Aorta (tissue), 5 donors: Measurements from ENCODE around the gene ALG9. TPM values are rescaled to one million over a fixed set of nuclear protein-coding genes. Genes with fewer than 3 reads are reported as not detected.
A peak's percentile ranks its signal among the peaks of the same experiment; 100 is the strongest.

Source experiments
- ATAC-seq: fragments of 200-7000 bp; cut with Tn5 transposase; one replicate; pipeline ENCODE4 v1.9.1; 2022; ENCODE audit warnings: moderate library complexity; ENCODE audit not compliant: low FRiP score
- DNase-seq, 2 donors: peaks; one replicate each; pipeline ENCODE4 v3.0.0-alpha.2; 2020
- H3K27ac ChIP-seq, 2 donors: one replicate each; pipeline ENCODE4 v1.5.1; 2013; ENCODE audit warnings: low read length in 2 of 2, mild to moderate bottlenecking in 2 of 2, moderate library complexity in 2 of 2, control low read depth in 1 of 2, inconsistent platforms in 1 of 2, low read depth in 1 of 2
- H3K27me3 ChIP-seq, 2 donors: one replicate each; pipeline ENCODE4 v1.6.1; 2013; ENCODE audit warnings: control low read depth in 1 of 2, low read length in 1 of 2, mild to moderate bottlenecking in 1 of 2, moderate library complexity in 1 of 2; ENCODE audit not compliant: insufficient read depth in 2 of 2, control insufficient read depth in 1 of 2
- H3K36me3 ChIP-seq, 2 donors: one replicate each; pipeline ENCODE4 v1.6.1; 2013; ENCODE audit warnings: control low read depth in 1 of 2, low read length in 1 of 2, mild to moderate bottlenecking in 1 of 2; ENCODE audit not compliant: insufficient read depth in 2 of 2, control insufficient read depth in 1 of 2
- H3K4me1 ChIP-seq, 2 donors: one replicate each; pipeline ENCODE4 v1.6.1; 2013; ENCODE audit warnings: low read length in 2 of 2, control low read depth in 1 of 2, mild to moderate bottlenecking in 1 of 2, moderate library complexity in 1 of 2; ENCODE audit not compliant: insufficient read depth in 2 of 2, control insufficient read depth in 1 of 2
- H3K4me3 ChIP-seq, 2 donors: one replicate each; pipeline ENCODE4 v1.5.1; 2013; ENCODE audit warnings: low read length in 2 of 2, control low read depth in 1 of 2, mild to moderate bottlenecking in 1 of 2
- H3K9me3 ChIP-seq: one replicate; pipeline ENCODE4 v1.6.1; 2013; ENCODE audit warnings: mild to moderate bottlenecking, low read length; ENCODE audit not compliant: control insufficient read depth
- WGBS, 2 donors: extraction: QIAGEN DNeasy Blood & Tissue Kit; methylation state at CpG; one replicate each; pipeline ENCODE4 v1.1.7; 2013; 5-methylcytosine and 5-hydroxymethylcytosine counted together
- intact Hi-C, 2 donors: fragments of 100-400 bp; cut with DNase I; formaldehyde crosslinking; loops; one replicate each; pipeline versions ENCODE4 v1.14.2 to v1.15.0; 2022
- polyA plus RNA-seq, 2 donors: library from polyadenylated mRNA; stranded (reverse); fragments of 200-250 nt; gene quantifications; one replicate each; pipeline ENCODE4 v1.2.3, GENCODE V29; 2013
- total RNA-seq, 2 donors: library from RNA; stranded (reverse); fragmentation: NEBNext Ultra II Directional; extraction: Animal tissue kit (Norgen Biotek cat#: 25700); gene quantifications; one replicate each; pipeline ENCODE4 v1.2.1, GENCODE V29; 2021
- donor health status: healthy with polysubstance abuse.
- donor health status: Bipolar disorder and iron deficiency.
- donor health status: DM: no; HTN: no; CAD: no.
- donor health status: DM: no; HTN: no; CAD: no.
- donor health status: DM: yes; HTN: yes; CAD: no.

ALG9 gene
- total and polyA plus RNA-seq, 4 donors = 6.4 to 31.0 (median 26.4) TPM

GRCh38 chr11:111808063-111808588, 63.3 kb downstream of the ALG9 start:
- Histone ChIP-seq H3K27me3 (no peaks in the 10 kb centered on the region), H3K36me3 (peaks cover 6 to 10% of the 10 kb centered on the region in 2 donors)
- 95 to 97% methylated on average over 2 of the region's 2 CpGs for WGBS, 2 donors

GRCh38 chr11:111807076-111807475, 64.3 kb downstream of the ALG9 start:
- intact Hi-C loops = no loop called here
- H3K36me3 ChIP-seq = peaks cover 6 to 10% of the 10 kb centered on the region in 2 donors
- H3K27ac ChIP-seq = no peak overlapping the region

More at GRCh38 chr11:111808063-111808588, 63.3 kb downstream of the ALG9 start:
- Histone ChIP-seq H3K4me3 (no peak overlapping the region), H3K4me1 (no peaks in the 10 kb centered on the region), H3K9me3 (no peaks in the 10 kb centered on the region), H3K27ac (no peak overlapping the region)
- DNase-seq (no peak), ATAC-seq (no peak)
- intact Hi-C loops = no loop called here

GRCh38 chr11:111801135-111801534, 70.2 kb downstream of the ALG9 start:
- no peak for DNase-seq
- H3K36me3 ChIP-seq = peaks cover 2 to 8% of the 10 kb centered on the region in 2 donors
- WGBS, 2 donors = 63 to 76% methylated on average over 2 of the region's 2 CpGs
- intact Hi-C loops = no loop called here
- no peaks in the 10 kb centered on the region for H3K9me3 ChIP-seq
- ATAC-seq = no peak
- no peak overlapping the region for H3K27ac ChIP-seq
- no peaks in the 10 kb centered on the region for H3K4me1 ChIP-seq
- H3K27me3 ChIP-seq = no peaks in the 10 kb centered on the region
- no peak overlapping the region for H3K4me3 ChIP-seq

More at GRCh38 chr11:111807076-111807475, 64.3 kb downstream of the ALG9 start:
- DNase-seq (no peak), ATAC-seq (no peak)
- 92 to 94% methylated on average over 1 of the region's 1 CpG for WGBS, 2 donors
- H3K9me3 ChIP-seq = no peaks in the 10 kb centered on the region
- no peaks in the 10 kb centered on the region for H3K27me3 ChIP-seq
- H3K4me3 ChIP-seq = no peak overlapping the region
- no peaks in the 10 kb centered on the region for H3K4me1 ChIP-seq

- Histone ChIP-seq H3K4me1 (no peaks in the 10 kb centered on the region), H3K4me3 (no peak overlapping the region), H3K27ac (no peak overlapping the region), H3K36me3 (no peaks in the 10 kb centered on the region), H3K27me3 (no peaks in the 10 kb centered on the region), H3K9me3 (no peaks in the 10 kb centered on the region)
- no peak for ATAC-seq
- no peak for DNase-seq
- 91 to 100% methylated on average over 1 of the region's 1 CpG for WGBS, 2 donors
- intact Hi-C loops = no loop called here
Observed at GRCh38 chr11:111798279-111798678, 73.1 kb downstream of the ALG9 start.

- Histone ChIP-seq H3K27ac (no peak overlapping the region), H3K36me3 (no peaks in the 10 kb centered on the region), H3K27me3 (no peaks in the 10 kb centered on the region), H3K4me1 (no peaks in the 10 kb centered on the region), H3K4me3 (no peak overlapping the region), H3K9me3 (no peaks in the 10 kb centered on the region)
- peak; percentile 15 for ATAC-seq
- DNase-seq = no peak
- WGBS, 2 donors = 94 to 98% methylated on average over 2 of the region's 2 CpGs
- intact Hi-C loops = no loop called here
Observed at GRCh38 chr11:111797145-111797581, 74.2 kb downstream of the ALG9 start.

GRCh38 chr11:111796696-111797095, 74.7 kb downstream of the ALG9 start:
- ATAC-seq (no peak), DNase-seq (no peak)
- H3K27me3 ChIP-seq = no peaks in the 10 kb centered on the region
- H3K4me1 ChIP-seq = no peaks in the 10 kb centered on the region
- H3K4me3 ChIP-seq = no peak overlapping the region
- H3K36me3 ChIP-seq = no peaks in the 10 kb centered on the region
- no peaks in the 10 kb centered on the region for H3K9me3 ChIP-seq
- intact Hi-C loops = no loop called here
- 80 to 83% methylated on average over 3 of the region's 3 CpGs for WGBS, 2 donors
- H3K27ac ChIP-seq = no peak overlapping the region

GRCh38 chr11:111795334-111795985, 75.9 kb downstream of the ALG9 start:
- Histone ChIP-seq H3K27me3 (no peaks in the 10 kb centered on the region), H3K9me3 (no peaks in the 10 kb centered on the region), H3K4me3 (no peak overlapping the region), H3K36me3 (peaks cover 0 to 2% of the 10 kb centered on the region in 2 donors), H3K4me1 (no peaks in the 10 kb centered on the region), H3K27ac (no peak overlapping the region)
- intact Hi-C loops = no loop called here
- no peak for DNase-seq
- no peak for ATAC-seq
- WGBS, 2 donors = 94 to 95% methylated on average over 7 of the region's 7 CpGs

- no peak for ATAC-seq
- H3K4me1 ChIP-seq = no peaks in the 10 kb centered on the region
- intact Hi-C loops = no loop called here
- H3K36me3 ChIP-seq = peaks cover 0 to 2% of the 10 kb centered on the region in 2 donors
- H3K27ac ChIP-seq = no peak overlapping the region
- no peaks in the 10 kb centered on the region for H3K27me3 ChIP-seq
- no peaks in the 10 kb centered on the region for H3K9me3 ChIP-seq
- DNase-seq = no peak
- WGBS, 2 donors = 52 to 59% methylated on average over 5 of the region's 5 CpGs
- no peak overlapping the region for H3K4me3 ChIP-seq
Observed at GRCh38 chr11:111793863-111794262, 77.5 kb downstream of the ALG9 start.

GRCh38 chr11:111792955-111793500, 78.4 kb downstream of the ALG9 start:
- H3K9me3 ChIP-seq = no peaks in the 10 kb centered on the region
- peaks cover 0 to 2% of the 10 kb centered on the region in 2 donors for H3K36me3 ChIP-seq
- H3K4me1 ChIP-seq = peaks cover 0 to 2% of the 10 kb centered on the region in 2 donors
- no peaks in the 10 kb centered on the region for H3K27me3 ChIP-seq
- no peak for DNase-seq
- no peak for ATAC-seq
- WGBS, 2 donors = 79 to 80% methylated on average over 6 of the region's 6 CpGs
- no peak overlapping the region for H3K27ac ChIP-seq
- intact Hi-C loops = no loop called here
- no peak overlapping the region for H3K4me3 ChIP-seq
